Measurements from ENCODE around the gene CD82.

Gene CD82

GRCh38 chr11:44578279-44578678, 12.8 kb downstream of the CD82 start:
- no peak for DNase-seq

GRCh38 chr11:44579302-44579761, 13.9 kb downstream of the CD82 start:
- DNase-seq, result no peak

GRCh38 chr11:44580701-44581100, 15.2 kb downstream of the CD82 start:
- DNase-seq, result no peak

- DNase-seq, result no peak
Observed at GRCh38 chr11:44581246-44581645, 15.8 kb downstream of the CD82 start.

GRCh38 chr11:44582641-44583352, 17.3 kb downstream of the CD82 start:
- DNase-seq, result no peak

- no peak for DNase-seq
Observed at GRCh38 chr11:44583353-44583669, 17.8 kb downstream of the CD82 start.

- no peak for DNase-seq
Observed at GRCh38 chr11:44585421-44585820, 20.0 kb downstream of the CD82 start.

- no peak for DNase-seq
Observed at GRCh38 chr11:44589301-44589700, 23.8 kb downstream of the CD82 start.

- no peak for DNase-seq
Observed at GRCh38 chr11:44590769-44591168, 25.3 kb downstream of the CD82 start.

- no peak for DNase-seq
Observed at GRCh38 chr11:44591557-44591956, 26.1 kb downstream of the CD82 start.

- no peak for DNase-seq
Observed at GRCh38 chr11:44592125-44592940, 26.9 kb downstream of the CD82 start.

- DNase-seq, result no peak
Observed at GRCh38 chr11:44593251-44593650, 27.8 kb downstream of the CD82 start.

GRCh38 chr11:44595006-44595405, 29.5 kb downstream of the CD82 start:
- DNase-seq, result no peak

GRCh38 chr11:44595964-44596381, 30.5 kb downstream of the CD82 start:
- DNase-seq, result no peak

- peak; percentile 78 for DNase-seq
Observed at GRCh38 chr11:44596525-44597276, 31.2 kb downstream of the CD82 start.

GRCh38 chr11:44597358-44598012, 32.0 kb downstream of the CD82 start:
- no peak for DNase-seq

- DNase-seq, result no peak
Observed at GRCh38 chr11:44598831-44599230, 33.4 kb downstream of the CD82 start.

- DNase-seq, result no peak
Observed at GRCh38 chr11:44600261-44600660, 34.8 kb downstream of the CD82 start.

- DNase-seq, result no peak
Observed at GRCh38 chr11:44600839-44601383, 35.4 kb downstream of the CD82 start.

GRCh38 chr11:44601471-44602370, 36.3 kb downstream of the CD82 start:
- DNase-seq, result no peak

GRCh38 chr11:44602891-44603310, 37.4 kb downstream of the CD82 start:
- DNase-seq, result no peak

GRCh38 chr11:44604171-44604581, 38.7 kb downstream of the CD82 start:
- DNase-seq, result no peak

All from CD4-positive, alpha-beta T cell treated with Interleukin-12 subunit alpha and Interleukin-12 subunit beta, for 1 hour (primary cell).